Stimulated activated effector memory CD8-positive, alpha-beta T cell treated with anti-CD3 and anti-CD28 coated beads, Interleukin-12 subunit alpha, Interleukin-12 subunit beta, amount 100 ng/mL, for 72 hours (primary cell): Measurements from ENCODE around the gene NDFIP2.
"Not testable (repeated sequence)": the region's sequence is repeated elsewhere in the genome, so short reads cannot be mapped to it uniquely, and the experiment has no call there.

Experiments used
- ATAC-seq: fragments of 150-1000 bp; cut with Tn5 transposase; 2 replicates; pipeline ENCODE4 v1.10.0; 2021
- DNase-seq, 2 donors: peaks; one replicate each; pipeline ENCODE4 v3.0.0; 2021 to 2022; ENCODE audit warnings: low spot score in 2 of 2
- H3K27ac Mint-ChIP-seq: one replicate; pipeline ENCODE4 v1.8.0; 2022; ENCODE audit warnings: mild to moderate bottlenecking, mixed read lengths
- H3K36me3 Mint-ChIP-seq: one replicate; pipeline ENCODE4 v1.8.0; 2022; ENCODE audit warnings: mild to moderate bottlenecking, mixed read lengths
- H3K4me1 Mint-ChIP-seq: one replicate; pipeline ENCODE4 v1.8.0; 2022; ENCODE audit warnings: mixed read lengths
- H3K4me3 Mint-ChIP-seq: one replicate; pipeline ENCODE4 v1.8.0; 2022; ENCODE audit warnings: mild to moderate bottlenecking, mixed read lengths
- H3K9me3 Mint-ChIP-seq: one replicate; pipeline ENCODE4 v1.8.0; 2022; ENCODE audit warnings: mixed read lengths

The NDFIP2 gene

DNA sequence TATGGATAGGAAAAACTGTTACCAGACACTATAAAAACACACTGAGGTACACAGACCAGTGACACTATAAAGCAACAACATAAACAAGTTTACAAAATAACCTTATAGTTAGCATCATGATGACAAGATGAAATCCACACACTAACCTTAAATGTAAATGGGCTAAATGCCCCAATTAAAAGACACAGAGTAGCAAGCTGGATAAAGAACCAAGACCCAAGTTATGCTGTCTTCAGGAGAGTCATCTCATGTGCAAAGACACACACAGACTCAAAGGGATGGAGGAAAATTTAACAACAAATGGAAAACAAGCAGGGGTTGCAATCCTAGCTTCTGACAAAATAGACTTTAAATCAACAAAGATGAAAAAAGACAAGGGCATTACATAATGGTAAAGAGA is 81.6 kb downstream of the NDFIP2 start:
- Mint-ChIP-seq H3K27ac (no peak overlapping the region), H3K4me3 (no peak overlapping the region), H3K4me1 (no peaks in the 10 kb centered on the region), H3K36me3 (peaks cover 32% of the 10 kb centered on the region), H3K9me3 (peaks cover 19% of the 10 kb centered on the region)
- DNase-seq = no peak
- no peak for ATAC-seq

DNA sequence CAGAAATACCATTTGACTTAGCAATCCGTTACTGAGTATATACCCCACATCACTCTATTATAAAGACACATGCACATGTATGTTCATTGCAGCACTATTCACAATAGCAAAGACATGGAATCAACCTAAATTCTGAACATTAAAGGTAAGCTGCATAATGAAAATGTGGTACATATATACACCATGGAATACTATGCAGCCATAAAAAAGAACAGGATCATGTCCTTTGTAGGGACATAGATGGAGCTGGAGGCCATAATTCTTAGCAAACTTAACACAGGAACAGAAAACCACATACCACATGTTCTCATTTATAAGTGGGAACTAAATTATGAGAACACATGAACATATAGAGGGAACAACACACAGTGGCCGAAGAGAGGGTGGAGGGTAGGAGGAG is 85.2 kb downstream of the NDFIP2 start:
- H3K27ac Mint-ChIP-seq = no peak overlapping the region
- no peak overlapping the region for H3K4me3 Mint-ChIP-seq
- no peak for ATAC-seq
- H3K36me3 Mint-ChIP-seq = peaks cover 2% of the 10 kb centered on the region
- peaks cover 17% of the 10 kb centered on the region for H3K9me3 Mint-ChIP-seq
- no peak for DNase-seq
- no peaks in the 10 kb centered on the region for H3K4me1 Mint-ChIP-seq

DNA sequence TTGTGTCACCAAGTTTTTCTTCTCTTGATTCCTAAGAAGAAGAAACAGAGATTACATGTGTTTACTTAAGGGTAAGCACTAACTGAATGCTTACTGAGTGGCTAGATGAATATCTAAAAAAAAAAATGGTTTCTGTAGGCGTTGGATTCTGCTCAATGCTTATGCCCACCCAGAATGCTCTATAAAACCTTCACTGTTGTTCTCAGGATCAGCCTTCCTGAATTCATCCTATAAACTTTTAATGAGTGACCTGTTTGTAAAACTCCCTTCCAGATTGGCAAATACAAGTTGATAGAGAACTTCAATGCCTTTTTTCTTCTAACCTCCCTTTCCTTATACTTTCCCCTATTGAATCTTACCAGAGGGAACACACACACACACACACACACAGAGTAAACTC is 90.2 kb downstream of the NDFIP2 start:
- H3K4me3 Mint-ChIP-seq = no peak overlapping the region
- no peaks in the 10 kb centered on the region for H3K9me3 Mint-ChIP-seq
- H3K36me3 Mint-ChIP-seq = no peaks in the 10 kb centered on the region
- H3K27ac Mint-ChIP-seq = no peak overlapping the region
- no peak for ATAC-seq
- no peaks in the 10 kb centered on the region for H3K4me1 Mint-ChIP-seq
- no peak for DNase-seq

DNA sequence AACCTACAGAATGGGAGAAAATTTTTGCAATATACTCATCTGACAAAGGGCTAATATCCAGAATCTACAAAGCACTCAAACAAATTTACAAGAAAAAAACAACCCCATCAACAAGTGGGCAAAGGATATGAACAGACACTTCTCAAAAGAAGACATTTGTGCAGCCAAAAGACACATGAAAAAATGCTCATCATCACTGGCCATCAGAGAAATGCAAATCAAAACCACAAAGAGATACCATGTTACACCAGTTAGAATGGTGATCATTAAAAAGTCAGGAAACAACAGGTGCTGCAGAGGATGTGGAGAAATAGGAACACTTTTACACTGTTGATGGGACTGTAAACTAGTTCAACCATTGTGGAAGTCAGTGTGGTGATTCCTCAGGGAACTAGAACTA is 92.9 kb downstream of the NDFIP2 start:
- H3K9me3 Mint-ChIP-seq, H3K4me3 Mint-ChIP-seq, DNase-seq, H3K27ac Mint-ChIP-seq, H3K36me3 Mint-ChIP-seq, ATAC-seq, H3K4me1 Mint-ChIP-seq: not testable (repeated sequence)

DNA sequence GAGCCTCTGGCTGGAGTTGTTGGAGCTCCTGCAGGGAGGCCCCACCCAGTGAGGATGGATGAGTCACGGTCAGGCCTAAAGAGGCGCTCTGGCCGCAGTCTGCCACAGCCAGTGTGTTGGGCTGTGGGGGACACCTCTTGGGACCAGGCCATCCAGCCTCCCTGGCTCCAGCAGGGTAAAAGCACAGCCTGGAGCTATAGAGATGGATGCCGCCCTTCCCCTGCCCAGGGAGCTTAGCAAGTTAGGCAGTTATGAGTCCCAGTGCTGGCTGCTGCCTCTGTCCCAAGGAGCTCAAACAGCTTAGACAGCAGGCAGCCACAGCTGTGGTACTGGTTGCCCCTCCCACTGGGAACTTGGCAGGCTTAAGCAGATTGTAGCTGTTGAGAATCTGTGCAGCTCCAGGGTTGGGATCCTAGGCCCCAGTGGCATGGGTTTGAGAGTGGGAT is 100.9 kb downstream of the NDFIP2 start:
- H3K27ac Mint-ChIP-seq = no peak overlapping the region
- H3K9me3 Mint-ChIP-seq = no peaks in the 10 kb centered on the region
- DNase-seq (no peak), ATAC-seq (no peak)
- no peaks in the 10 kb centered on the region for H3K36me3 Mint-ChIP-seq
- H3K4me3 Mint-ChIP-seq = no peak overlapping the region
- H3K4me1 Mint-ChIP-seq = no peaks in the 10 kb centered on the region

DNA sequence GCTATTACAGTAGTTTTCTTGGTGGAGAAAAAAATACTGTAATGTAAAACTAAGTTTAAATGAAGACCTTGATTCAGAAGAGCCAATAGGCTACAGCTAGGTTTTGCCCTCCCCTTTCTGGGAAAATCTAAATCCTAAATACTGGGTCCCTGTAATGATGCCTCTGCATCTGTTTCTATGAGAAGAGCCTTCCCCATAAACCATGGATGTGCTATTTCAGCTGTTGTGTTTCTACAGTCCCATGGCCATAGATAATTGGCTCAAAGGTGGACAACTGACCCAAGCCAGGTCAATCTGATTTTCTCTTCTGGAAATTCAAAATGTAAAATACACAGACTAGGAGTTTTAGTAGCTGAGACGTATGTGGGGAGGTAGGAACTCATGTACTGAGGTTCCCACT is 101.9 kb downstream of the NDFIP2 start:
- no peak overlapping the region for H3K27ac Mint-ChIP-seq
- no peaks in the 10 kb centered on the region for H3K36me3 Mint-ChIP-seq
- H3K4me1 Mint-ChIP-seq = no peaks in the 10 kb centered on the region
- no peak overlapping the region for H3K4me3 Mint-ChIP-seq
- no peaks in the 10 kb centered on the region for H3K9me3 Mint-ChIP-seq
- DNase-seq (no peak), ATAC-seq (no peak)

DNA sequence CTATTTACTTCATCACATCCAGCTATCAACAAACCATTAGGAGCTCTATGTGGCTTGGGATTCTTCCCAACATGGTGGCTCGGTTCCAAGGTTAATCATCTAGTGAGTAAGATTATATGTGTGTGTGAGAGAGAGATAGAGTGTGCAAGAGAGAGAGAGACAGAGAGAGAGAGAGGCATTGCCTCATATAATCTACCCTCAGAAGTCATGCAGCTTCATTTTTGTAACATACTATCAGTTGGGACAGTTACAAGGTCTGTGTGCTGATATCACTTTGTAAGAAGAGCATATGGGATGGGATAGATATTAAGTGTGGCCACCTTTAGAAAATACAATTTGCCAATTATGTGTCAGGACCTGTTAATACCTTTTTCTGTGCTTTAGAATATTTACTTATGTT is 104.1 kb downstream of the NDFIP2 start:
- Mint-ChIP-seq H3K4me1 (peaks cover 4% of the 10 kb centered on the region), H3K27ac (no peak overlapping the region)

DNA sequence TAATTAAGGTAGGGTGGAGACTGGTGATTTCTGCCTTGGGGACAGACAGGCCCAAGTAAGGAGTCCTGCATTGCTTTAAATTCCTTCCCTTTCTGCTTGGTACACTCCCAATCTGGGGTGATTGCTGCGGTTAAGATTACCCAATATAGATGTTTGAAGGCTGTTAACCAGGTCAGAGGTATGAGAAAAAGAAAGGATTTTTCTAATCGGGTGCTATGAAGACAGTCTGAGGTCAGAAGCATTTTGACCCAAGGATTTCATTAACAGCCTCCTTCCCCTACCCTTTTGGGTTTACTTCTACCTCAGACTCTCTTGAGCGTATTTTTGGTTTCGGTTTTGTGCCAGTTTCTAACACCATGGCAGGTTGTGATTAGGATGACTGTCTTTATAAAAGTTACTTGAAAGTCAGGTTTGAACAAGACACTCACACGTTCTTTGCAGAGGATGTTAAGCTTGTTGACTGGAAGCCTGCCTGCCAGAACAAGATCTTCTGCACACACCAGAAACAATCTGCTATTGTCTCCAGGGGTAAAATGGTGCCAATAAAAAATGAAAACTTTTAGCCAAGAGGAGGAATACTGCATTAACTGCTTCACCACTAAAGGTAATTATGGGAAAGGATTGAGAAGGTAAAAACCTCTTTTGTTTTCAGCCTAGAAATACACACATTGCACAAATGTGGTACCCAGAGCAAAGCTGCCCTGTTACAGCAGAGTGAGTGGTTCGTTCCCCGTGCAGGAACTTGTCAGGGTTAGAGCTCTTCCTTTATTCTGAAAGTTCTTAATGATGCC is 108.8 kb downstream of the NDFIP2 start:
- no peak overlapping the region for H3K4me3 Mint-ChIP-seq

More for the DNA sequence above, 104.1 kb downstream of the NDFIP2 start:
- ATAC-seq (no peak), DNase-seq (no peak)
- H3K4me3 Mint-ChIP-seq = no peak overlapping the region
- no peaks in the 10 kb centered on the region for H3K9me3 Mint-ChIP-seq
- no peaks in the 10 kb centered on the region for H3K36me3 Mint-ChIP-seq

DNA sequence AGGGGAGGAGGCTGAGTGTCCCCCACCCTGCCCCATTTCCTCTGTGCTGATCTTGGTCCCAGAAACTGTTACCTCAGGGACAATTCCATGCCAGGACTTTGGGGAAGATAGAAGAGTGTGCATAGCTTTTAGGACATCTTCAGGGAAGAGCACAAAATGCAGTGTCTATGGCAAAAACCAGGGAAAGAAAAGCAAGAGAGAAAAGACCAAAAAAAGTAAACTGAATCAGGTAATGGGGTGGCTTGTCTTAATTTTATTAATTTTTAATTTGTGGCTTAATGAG is 109.4 kb downstream of the NDFIP2 start:
- H3K4me3 Mint-ChIP-seq = no peak overlapping the region
- no peak for ATAC-seq
- H3K4me1 Mint-ChIP-seq = peaks cover 9% of the 10 kb centered on the region
- H3K36me3 Mint-ChIP-seq = no peaks in the 10 kb centered on the region
- no peak for DNase-seq
- H3K9me3 Mint-ChIP-seq = no peaks in the 10 kb centered on the region
- no peak overlapping the region for H3K27ac Mint-ChIP-seq

More for the DNA sequence above, 108.8 kb downstream of the NDFIP2 start:
- no peak for DNase-seq
- no peak overlapping the region for H3K27ac Mint-ChIP-seq
- ATAC-seq = no peak
- no peaks in the 10 kb centered on the region for H3K9me3 Mint-ChIP-seq
- H3K4me1 Mint-ChIP-seq = peaks cover 9% of the 10 kb centered on the region
- H3K36me3 Mint-ChIP-seq = no peaks in the 10 kb centered on the region

DNA sequence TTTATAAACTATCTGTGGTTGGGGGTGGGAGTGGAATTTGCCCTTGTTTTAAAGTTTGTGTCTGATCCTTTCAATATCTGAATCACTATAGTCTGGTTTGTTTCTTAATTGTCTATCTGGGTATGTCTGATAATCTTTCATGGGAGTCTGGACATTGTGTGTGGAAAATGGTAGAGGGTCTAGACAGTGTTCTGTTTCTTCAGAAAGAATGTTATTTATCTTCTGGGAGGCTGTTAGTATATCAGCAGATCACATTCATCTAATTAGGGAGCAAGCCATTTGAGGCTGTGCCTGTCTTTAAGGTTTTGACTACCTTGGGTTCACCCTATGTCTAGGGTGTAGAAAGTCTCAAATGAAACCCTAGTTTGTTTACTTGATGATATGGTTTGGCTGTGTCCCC is 110.5 kb downstream of the NDFIP2 start:
- no peaks in the 10 kb centered on the region for H3K36me3 Mint-ChIP-seq
- peaks cover 9% of the 10 kb centered on the region for H3K4me1 Mint-ChIP-seq
- no peak overlapping the region for H3K27ac Mint-ChIP-seq
- no peak overlapping the region for H3K4me3 Mint-ChIP-seq
- no peaks in the 10 kb centered on the region for H3K9me3 Mint-ChIP-seq
- ATAC-seq = no peak
- DNase-seq = no peak

DNA sequence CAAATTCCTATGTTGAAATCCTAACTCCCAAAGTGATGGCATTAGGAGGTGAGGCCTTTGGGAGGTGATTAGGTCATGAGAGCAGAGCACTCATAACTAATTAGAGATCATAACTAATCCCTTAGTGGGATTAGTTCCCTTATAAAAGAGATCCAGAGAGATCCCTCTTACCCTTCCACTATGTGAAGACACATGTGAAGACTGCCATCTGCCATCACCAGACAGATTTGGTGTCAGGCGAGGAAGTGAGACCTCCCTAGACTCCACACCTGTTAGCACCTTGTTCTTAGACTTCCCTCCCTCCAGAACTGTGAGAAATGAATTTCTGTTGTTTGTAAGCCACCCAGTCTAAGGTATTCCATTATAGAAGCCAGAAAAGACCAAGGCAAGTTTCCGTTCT is 112.2 kb downstream of the NDFIP2 start:
- H3K9me3 Mint-ChIP-seq = no peaks in the 10 kb centered on the region
- H3K27ac Mint-ChIP-seq = no peak overlapping the region
- no peak overlapping the region for H3K4me3 Mint-ChIP-seq
- DNase-seq (no peak), ATAC-seq (no peak)
- H3K4me1 Mint-ChIP-seq = peaks cover 9% of the 10 kb centered on the region
- H3K36me3 Mint-ChIP-seq = no peaks in the 10 kb centered on the region

DNA sequence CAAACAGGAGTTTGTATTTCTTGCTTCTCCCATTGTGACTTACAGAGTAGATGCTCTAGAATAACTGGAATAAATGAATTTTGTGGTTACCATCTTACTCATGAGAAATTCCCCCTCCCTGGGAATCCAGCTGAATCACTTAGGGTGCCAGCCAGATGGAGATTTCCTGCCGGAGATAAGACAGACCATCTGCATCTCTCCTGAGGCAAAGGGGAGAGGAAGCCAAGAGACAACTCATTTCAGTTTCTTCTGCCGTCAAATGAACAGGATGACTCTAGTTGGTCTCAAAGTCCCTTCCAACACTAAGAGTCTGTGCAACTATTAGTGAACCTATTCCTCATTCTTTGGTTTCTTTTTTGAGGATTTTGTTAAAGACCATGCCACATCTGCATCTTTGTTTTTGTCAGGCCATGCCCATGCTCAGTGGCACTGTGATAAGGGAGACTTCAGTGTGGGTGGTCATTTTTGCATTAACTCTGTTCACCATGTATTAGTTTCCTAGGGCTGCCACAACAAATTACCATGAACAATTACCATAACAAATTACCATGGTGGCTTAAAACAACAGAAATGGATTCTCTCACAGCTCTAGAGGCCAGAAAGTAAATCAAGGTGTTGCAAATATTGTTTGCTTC is 112.8 kb downstream of the NDFIP2 start:
- ATAC-seq (no peak), DNase-seq (no peak)
- Mint-ChIP-seq H3K4me1 (peaks cover 9% of the 10 kb centered on the region), H3K36me3 (no peaks in the 10 kb centered on the region), H3K9me3 (no peaks in the 10 kb centered on the region), H3K4me3 (no peak overlapping the region), H3K27ac (no peak overlapping the region)

DNA sequence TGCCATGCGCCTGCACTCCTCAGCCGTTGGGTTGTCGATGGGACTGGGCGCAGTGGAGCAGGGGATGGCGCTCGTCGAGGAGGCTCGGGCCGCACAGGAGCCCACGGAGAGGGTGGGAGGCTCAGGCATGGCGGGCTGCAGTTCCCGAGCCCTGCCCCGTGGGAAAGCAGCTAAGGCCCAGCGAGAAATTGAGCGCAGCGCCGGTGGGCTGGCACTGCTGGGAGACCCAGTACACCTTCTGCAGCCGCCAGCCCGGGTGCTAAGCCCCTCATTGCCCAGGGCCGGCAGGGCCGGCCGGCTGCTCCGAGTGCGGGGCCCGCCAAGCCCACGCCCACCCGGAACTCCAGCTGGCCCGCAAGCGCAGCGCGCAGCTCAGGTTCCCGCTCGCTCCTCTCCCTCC is 119.2 kb downstream of the NDFIP2 start:
- H3K27ac Mint-ChIP-seq, DNase-seq, H3K9me3 Mint-ChIP-seq, H3K36me3 Mint-ChIP-seq, ATAC-seq, H3K4me3 Mint-ChIP-seq, H3K4me1 Mint-ChIP-seq: not testable (repeated sequence)

DNA sequence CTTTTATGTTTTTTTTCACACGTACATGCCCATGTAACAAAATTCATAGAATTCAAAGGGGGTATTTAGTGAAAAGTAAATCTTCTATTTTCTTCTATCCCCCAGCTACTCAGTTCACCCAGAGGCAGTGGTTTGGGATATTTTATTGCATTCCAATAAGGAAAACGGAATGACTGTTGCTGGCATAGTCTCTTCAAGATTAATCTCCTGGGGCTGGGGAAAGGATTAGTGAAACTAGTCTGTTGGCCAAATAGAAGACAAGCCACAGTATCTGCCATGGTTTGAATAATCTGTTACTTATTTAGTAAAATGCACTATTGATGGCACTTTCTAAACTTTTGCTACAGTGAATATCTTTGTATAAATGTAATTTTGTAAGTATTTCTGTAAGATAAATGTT is 122.0 kb downstream of the NDFIP2 start:
- ATAC-seq = no peak
- H3K9me3 Mint-ChIP-seq = no peaks in the 10 kb centered on the region
- H3K4me1 Mint-ChIP-seq = no peaks in the 10 kb centered on the region
- no peak for DNase-seq
- H3K27ac Mint-ChIP-seq = no peak overlapping the region
- no peak overlapping the region for H3K4me3 Mint-ChIP-seq
- no peaks in the 10 kb centered on the region for H3K36me3 Mint-ChIP-seq

DNA sequence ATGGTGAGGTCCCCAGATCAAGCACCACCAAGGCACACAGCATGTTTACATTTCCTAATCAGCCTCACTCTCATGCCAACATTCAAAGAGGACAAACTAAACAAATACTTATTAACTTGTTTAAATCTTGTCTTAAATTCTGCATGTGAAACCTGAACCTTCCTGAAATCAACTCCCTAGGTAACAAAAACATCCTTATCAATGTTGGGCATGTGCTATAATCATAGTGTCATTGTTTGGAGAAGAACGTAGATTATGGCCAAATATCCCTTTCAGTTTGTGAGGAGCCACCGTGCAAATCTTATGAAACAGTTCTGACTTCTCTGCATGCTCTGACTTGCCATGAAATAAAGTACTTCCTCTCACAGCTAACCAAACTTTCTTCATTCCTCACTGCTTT is 123.8 kb downstream of the NDFIP2 start:
- Mint-ChIP-seq H3K4me1 (no peaks in the 10 kb centered on the region), H3K4me3 (no peak overlapping the region), H3K36me3 (no peaks in the 10 kb centered on the region), H3K9me3 (no peaks in the 10 kb centered on the region), H3K27ac (no peak overlapping the region)
- DNase-seq (no peak), ATAC-seq (no peak)
